ENCODE results near the gene KLHL15.

The KLHL15 gene

GRCh38 chrX:24030597-24030996, 3.6 kb upstream of the KLHL15 start:
- Histone ChIP-seq H3K36me3 (ENCODE audit: control insufficient read depth in 2 of 2, insufficient read depth in 2 of 2, low read length in 2 of 2) (no peaks in the 10 kb centered on the region), H3K27me3 (ENCODE audit: control insufficient read depth in 1 of 2, insufficient read depth in 2 of 2, low read length in 2 of 2) (peaks cover 0 to 2% of the 10 kb centered on the region in 2 donors), H3K4me3 (ENCODE audit: low read length in 2 of 2) (no peak overlapping the region), H3K9me3 (ENCODE audit: control insufficient read depth in 2 of 2, low read length in 2 of 2) (no peaks in the 10 kb centered on the region), H3K27ac (ENCODE audit: low read length) (no peak overlapping the region), H3K4me1 (ENCODE audit: control insufficient read depth, insufficient read depth, low read length) (no peaks in the 10 kb centered on the region), H3K9ac (ENCODE audit: low read length in 2 of 2) (no peak overlapping the region)

GRCh38 chrX:24027985-24028384, 999 bp upstream of the KLHL15 start:
- Histone ChIP-seq H3K27ac (ENCODE audit: low read length) (no peak overlapping the region), H3K27me3 (ENCODE audit: control insufficient read depth in 1 of 2, insufficient read depth in 2 of 2, low read length in 2 of 2) (peaks cover 0 to 4% of the 10 kb centered on the region in 2 donors), H3K4me3 (ENCODE audit: low read length in 2 of 2) (no peak overlapping the region), H3K36me3 (ENCODE audit: control insufficient read depth in 2 of 2, insufficient read depth in 2 of 2, low read length in 2 of 2) (no peaks in the 10 kb centered on the region), H3K9me3 (ENCODE audit: control insufficient read depth in 2 of 2, low read length in 2 of 2) (no peaks in the 10 kb centered on the region), H3K4me1 (ENCODE audit: control insufficient read depth, insufficient read depth, low read length) (peaks cover 1% of the 10 kb centered on the region), H3K9ac (ENCODE audit: low read length in 2 of 2) (no peak overlapping the region)

DNA sequence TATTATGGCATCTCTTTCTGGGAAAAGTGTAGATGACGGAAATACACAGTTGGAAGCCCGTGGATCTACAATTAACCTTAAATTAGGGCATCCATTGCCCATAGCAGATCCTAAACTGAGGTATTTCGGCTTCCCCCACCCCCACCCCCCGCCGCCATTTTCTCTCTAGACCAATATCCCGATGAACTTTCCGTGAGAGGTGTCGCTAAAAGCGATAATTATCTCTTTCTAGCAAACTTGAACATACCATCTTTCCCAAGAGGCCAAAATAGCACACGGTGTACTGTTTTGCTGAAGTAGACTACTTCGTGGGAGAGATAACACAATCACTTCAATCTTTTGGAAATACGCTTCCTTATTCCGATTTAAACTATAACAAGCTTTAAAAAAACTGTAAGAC, 554 bp downstream of the KLHL15 start:
- Histone ChIP-seq H3K9me3 (ENCODE audit: control insufficient read depth in 2 of 2, low read length in 2 of 2) (no peaks in the 10 kb centered on the region), H3K36me3 (ENCODE audit: control insufficient read depth in 2 of 2, insufficient read depth in 2 of 2, low read length in 2 of 2) (no peaks in the 10 kb centered on the region), H3K9ac (ENCODE audit: low read length in 2 of 2) (peak overlapping the region; percentile 29 to 49), H3K27ac (ENCODE audit: low read length) (peak overlapping the region; percentile 90), H3K4me1 (ENCODE audit: control insufficient read depth, insufficient read depth, low read length) (peaks cover 2% of the 10 kb centered on the region), H3K4me3 (ENCODE audit: low read length in 2 of 2) (peak overlapping the region; percentile 28 to 79), H3K27me3 (ENCODE audit: control insufficient read depth in 1 of 2, insufficient read depth in 2 of 2, low read length in 2 of 2) (peaks cover 0 to 4% of the 10 kb centered on the region in 2 donors)

DNA sequence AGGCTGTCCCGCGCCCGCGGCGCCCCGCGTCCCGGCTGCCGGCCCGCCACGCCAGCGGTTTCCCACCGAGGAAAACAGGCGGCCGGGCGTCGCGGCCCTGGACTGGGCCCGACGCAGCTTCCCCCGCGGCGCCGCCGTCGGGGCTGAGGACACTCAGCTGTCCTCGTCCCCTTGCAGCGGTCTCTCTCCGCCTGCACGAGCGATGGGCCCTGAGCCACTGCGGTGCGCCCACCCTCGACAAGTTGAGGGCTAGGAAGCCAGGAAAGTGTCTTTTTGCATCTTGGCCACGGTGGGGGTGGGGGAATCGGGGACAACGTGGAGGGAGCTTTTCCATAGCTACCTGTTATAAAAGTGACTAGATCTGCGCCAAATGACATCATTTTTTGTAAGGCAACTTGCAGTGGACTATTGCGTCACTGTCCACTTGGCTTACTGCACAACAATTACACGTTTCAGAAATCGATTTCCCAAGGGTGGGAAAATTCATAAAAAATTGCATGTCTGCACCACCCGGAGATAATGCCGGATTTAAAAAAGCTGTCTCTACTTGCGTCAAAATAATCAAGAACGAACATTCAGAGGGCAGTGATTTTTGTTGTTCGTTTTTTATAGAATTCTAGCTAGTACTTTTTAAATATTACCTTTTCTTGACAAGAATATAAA, 1.1 kb downstream of the KLHL15 start:
- no peaks in the 10 kb centered on the region for H3K36me3 ChIP-seq (ENCODE audit: control insufficient read depth in 2 of 2, insufficient read depth in 2 of 2, low read length in 2 of 2)
- peak overlapping the region; percentile 90 for H3K27ac ChIP-seq (ENCODE audit: low read length)
- H3K9me3 ChIP-seq (ENCODE audit: control insufficient read depth in 2 of 2, low read length in 2 of 2), result no peaks in the 10 kb centered on the region
- peak overlapping the region; percentile 49 to 87 for H3K9ac ChIP-seq (ENCODE audit: low read length in 2 of 2)
- peak overlapping the region; percentile 28 to 79 for H3K4me3 ChIP-seq (ENCODE audit: low read length in 2 of 2)
- peaks cover 0 to 4% of the 10 kb centered on the region in 2 donors for H3K27me3 ChIP-seq (ENCODE audit: control insufficient read depth in 1 of 2, insufficient read depth in 2 of 2, low read length in 2 of 2)
- peaks cover 2% of the 10 kb centered on the region for H3K4me1 ChIP-seq (ENCODE audit: control insufficient read depth, insufficient read depth, low read length)

GRCh38 chrX:24024819-24025740, 1.9 kb downstream of the KLHL15 start:
- H3K27ac ChIP-seq (ENCODE audit: low read length), result peak overlapping the region; percentile 90
- peaks cover 2% of the 10 kb centered on the region for H3K4me1 ChIP-seq (ENCODE audit: control insufficient read depth, insufficient read depth, low read length)
- H3K36me3 ChIP-seq (ENCODE audit: control insufficient read depth in 2 of 2, insufficient read depth in 2 of 2, low read length in 2 of 2), result no peaks in the 10 kb centered on the region
- peaks cover 0 to 2% of the 10 kb centered on the region in 2 donors for H3K27me3 ChIP-seq (ENCODE audit: control insufficient read depth in 1 of 2, insufficient read depth in 2 of 2, low read length in 2 of 2)
- H3K9me3 ChIP-seq (ENCODE audit: control insufficient read depth in 2 of 2, low read length in 2 of 2), result no peaks in the 10 kb centered on the region
- peak overlapping the region; percentile 70 to 79 for H3K4me3 ChIP-seq (ENCODE audit: low read length in 2 of 2)
- H3K9ac ChIP-seq (ENCODE audit: low read length in 2 of 2), result peak overlapping the region; percentile 62 to 74

GRCh38 chrX:24023972-24024669, 2.9 kb downstream of the KLHL15 start:
- no peaks in the 10 kb centered on the region for H3K36me3 ChIP-seq (ENCODE audit: control insufficient read depth in 2 of 2, insufficient read depth in 2 of 2, low read length in 2 of 2)
- peaks cover 0 to 2% of the 10 kb centered on the region in 2 donors for H3K27me3 ChIP-seq (ENCODE audit: control insufficient read depth in 1 of 2, insufficient read depth in 2 of 2, low read length in 2 of 2)
- H3K9ac ChIP-seq (ENCODE audit: low read length in 2 of 2), result peak overlapping the region; percentile 62 to 74
- H3K4me3 ChIP-seq (ENCODE audit: low read length in 2 of 2), result peak overlapping the region; percentile 70 to 78
- no peaks in the 10 kb centered on the region for H3K9me3 ChIP-seq (ENCODE audit: control insufficient read depth in 2 of 2, low read length in 2 of 2)
- H3K4me1 ChIP-seq (ENCODE audit: control insufficient read depth, insufficient read depth, low read length), result peaks cover 2% of the 10 kb centered on the region
- peak overlapping the region; percentile 74 for H3K27ac ChIP-seq (ENCODE audit: low read length)

GRCh38 chrX:24023544-24023943, 3.4 kb downstream of the KLHL15 start:
- peak overlapping the region; percentile 70 to 78 for H3K4me3 ChIP-seq (ENCODE audit: low read length in 2 of 2)

DNA sequence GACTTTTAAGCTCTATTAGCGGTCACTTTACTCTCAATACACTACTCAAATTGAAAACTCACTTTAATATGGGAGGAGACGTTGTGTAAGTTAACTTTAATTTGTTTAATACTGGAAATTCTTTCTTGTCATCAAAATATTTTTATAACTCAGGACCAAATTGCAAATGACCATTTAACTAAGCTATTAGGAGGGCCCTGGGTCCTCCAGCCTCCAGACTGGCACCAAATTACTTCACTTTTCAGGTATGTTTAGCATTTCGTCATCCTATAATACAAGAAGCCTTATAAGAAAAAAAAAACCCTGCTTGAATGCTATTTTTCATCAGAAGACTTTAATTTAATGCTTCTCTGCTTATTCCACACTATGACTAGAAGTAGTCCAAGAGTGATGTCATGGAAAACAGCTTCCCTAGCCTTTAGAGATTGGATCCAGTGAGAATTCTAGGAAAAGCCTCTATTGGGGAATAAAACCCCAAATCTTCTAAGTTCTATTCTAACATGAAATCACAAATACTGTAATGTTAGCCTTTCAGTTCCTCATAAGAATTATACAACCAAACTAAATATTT, 6.6 kb downstream of the KLHL15 start:
- Histone ChIP-seq H3K9me3 (ENCODE audit: control insufficient read depth in 2 of 2, low read length in 2 of 2) (no peaks in the 10 kb centered on the region), H3K9ac (ENCODE audit: low read length in 2 of 2) (no peak overlapping the region), H3K36me3 (ENCODE audit: control insufficient read depth in 2 of 2, insufficient read depth in 2 of 2, low read length in 2 of 2) (no peaks in the 10 kb centered on the region), H3K4me1 (ENCODE audit: control insufficient read depth, insufficient read depth, low read length) (peaks cover 2% of the 10 kb centered on the region), H3K27me3 (ENCODE audit: control insufficient read depth in 1 of 2, insufficient read depth in 2 of 2, low read length in 2 of 2) (peaks cover 0 to 2% of the 10 kb centered on the region in 2 donors), H3K27ac (ENCODE audit: low read length) (no peak overlapping the region), H3K4me3 (ENCODE audit: low read length in 2 of 2) (no peak overlapping the region)

More at GRCh38 chrX:24023544-24023943, 3.4 kb downstream of the KLHL15 start:
- Histone ChIP-seq H3K27ac (ENCODE audit: low read length) (no peak overlapping the region), H3K9me3 (ENCODE audit: control insufficient read depth in 2 of 2, low read length in 2 of 2) (no peaks in the 10 kb centered on the region), H3K4me1 (ENCODE audit: control insufficient read depth, insufficient read depth, low read length) (peaks cover 2% of the 10 kb centered on the region), H3K9ac (ENCODE audit: low read length in 2 of 2) (peak overlapping the region; percentile 62 to 74), H3K36me3 (ENCODE audit: control insufficient read depth in 2 of 2, insufficient read depth in 2 of 2, low read length in 2 of 2) (no peaks in the 10 kb centered on the region), H3K27me3 (ENCODE audit: control insufficient read depth in 1 of 2, insufficient read depth in 2 of 2, low read length in 2 of 2) (peaks cover 0 to 2% of the 10 kb centered on the region in 2 donors)

DNA sequence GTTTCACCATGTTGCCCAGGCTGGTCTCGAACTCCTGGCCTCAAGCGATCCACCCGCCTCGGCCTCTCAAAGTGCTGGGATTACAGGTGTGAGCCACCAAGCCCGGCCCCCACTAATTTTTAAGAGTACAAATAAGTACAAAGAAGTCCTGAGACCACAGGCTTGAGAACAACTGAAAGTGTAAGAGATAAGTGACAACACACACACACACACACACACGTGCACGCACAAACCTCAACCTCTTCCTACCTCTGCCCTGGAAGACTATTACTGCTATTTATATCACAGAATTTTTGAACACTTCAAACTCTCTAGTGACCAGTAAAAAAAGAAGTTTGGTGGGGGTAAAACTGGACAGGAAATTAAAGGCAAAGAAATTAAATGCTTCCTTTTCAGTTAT, 7.5 kb downstream of the KLHL15 start:
- Histone ChIP-seq H3K27me3 (ENCODE audit: control insufficient read depth in 1 of 2, insufficient read depth in 2 of 2, low read length in 2 of 2) (peaks cover 0 to 2% of the 10 kb centered on the region in 2 donors), H3K27ac (ENCODE audit: low read length) (no peak overlapping the region), H3K4me3 (ENCODE audit: low read length in 2 of 2) (no peak overlapping the region), H3K4me1 (ENCODE audit: control insufficient read depth, insufficient read depth, low read length) (peaks cover 2% of the 10 kb centered on the region), H3K9me3 (ENCODE audit: control insufficient read depth in 2 of 2, low read length in 2 of 2) (no peaks in the 10 kb centered on the region), H3K9ac (ENCODE audit: low read length in 2 of 2) (no peak overlapping the region), H3K36me3 (ENCODE audit: control insufficient read depth in 2 of 2, insufficient read depth in 2 of 2, low read length in 2 of 2) (no peaks in the 10 kb centered on the region)

- H3K27me3 ChIP-seq (ENCODE audit: control insufficient read depth in 1 of 2, insufficient read depth in 2 of 2, low read length in 2 of 2), result no peaks in the 10 kb centered on the region
- no peak overlapping the region for H3K27ac ChIP-seq (ENCODE audit: low read length)
- H3K9ac ChIP-seq (ENCODE audit: low read length in 2 of 2), result no peak overlapping the region
- H3K9me3 ChIP-seq (ENCODE audit: control insufficient read depth in 2 of 2, low read length in 2 of 2), result no peaks in the 10 kb centered on the region
- no peaks in the 10 kb centered on the region for H3K36me3 ChIP-seq (ENCODE audit: control insufficient read depth in 2 of 2, insufficient read depth in 2 of 2, low read length in 2 of 2)
- H3K4me3 ChIP-seq (ENCODE audit: low read length in 2 of 2), result no peak overlapping the region
- peaks cover 2% of the 10 kb centered on the region for H3K4me1 ChIP-seq (ENCODE audit: control insufficient read depth, insufficient read depth, low read length)
Measured at GRCh38 chrX:24018809-24019208, 8.2 kb downstream of the KLHL15 start.

Data from stomach smooth muscle (tissue), 2 donors.